OCI-LY7 (cell line): ENCODE results near the gene CDC42EP1. TPM values are rescaled to one million over a fixed set of nuclear protein-coding genes. Genes with fewer than 3 reads are reported as not detected.
"Not testable (repeated sequence)": the region's sequence is repeated elsewhere in the genome, so short reads cannot be mapped to it uniquely, and the experiment has no call there.

Experiments used
- BruUV-seq: library from RNA; stranded (reverse); fragments of 400-500 nt; replicated peaks from 2 replicates; lab custom pipeline; 2021; lab: Mats Ljungman, UMichigan
- CTCF ChIA-PET: fragments of 300-600 bp; sonication (Branson Sonifier 250); formaldehyde crosslinking; loops from one replicate; lab custom pipeline; 2022; ENCODE audit warnings: antibody characterized with exemption; ENCODE audit not compliant: unreplicated experiment; lab: Charles Lee
- POLR2A ChIA-PET: fragments of 300-600 bp; sonication (Branson Sonifier 250); formaldehyde crosslinking; loops from one replicate; lab custom pipeline; 2022; ENCODE audit warnings: antibody characterized with exemption; lab: Charles Lee
- DNase-seq: peaks from one replicate; pipeline ENCODE4 v3.0.0-alpha.2; 2015; ENCODE audit warnings: low spot score
- H2AFZ ChIP-seq: fragments of 200-600 bp; sonication (generic), shearing (Covaris generic); 2 replicates; pipeline ENCODE4 v1.6.1; 2014; ENCODE audit warnings: mild to moderate bottlenecking, antibody characterized with exemption, low read length, moderate library complexity
- H3K27ac ChIP-seq: fragments of 200-600 bp; sonication (generic); 2 replicates; pipeline ENCODE4 v1.5.1; 2014; ENCODE audit warnings: mixed run types, low read depth, mild to moderate bottlenecking, moderate library complexity, low read length, inconsistent platforms; ENCODE audit not compliant: poor library complexity, severe bottlenecking
- H3K36me3 ChIP-seq: fragments of 200-600 bp; sonication (generic); 2 replicates; pipeline ENCODE4 v1.6.1; 2014; ENCODE audit warnings: mild to moderate bottlenecking, antibody characterized with exemption, low read length, moderate library complexity, mixed read lengths; ENCODE audit not compliant: insufficient read depth
- H3K4me1 ChIP-seq: fragments of 200-600 bp; sonication (generic); 2 replicates; pipeline ENCODE4 v1.5.1; 2014; ENCODE audit warnings: mild to moderate bottlenecking, low read length; ENCODE audit not compliant: insufficient read depth, poor library complexity, severe bottlenecking
- H3K4me2 ChIP-seq: fragments of 200-600 bp; sonication (generic); 2 replicates; pipeline ENCODE4 v1.6.1; 2014; ENCODE audit warnings: mild to moderate bottlenecking, low read length
- H3K4me3 ChIP-seq: fragments of 200-600 bp; sonication (generic); 2 replicates; pipeline ENCODE4 v1.5.1; 2014; ENCODE audit warnings: mild to moderate bottlenecking, low read depth, low read length; ENCODE audit not compliant: poor library complexity, severe bottlenecking
- H3K79me2 ChIP-seq: fragments of 200-600 bp; sonication (generic); 2 replicates; pipeline ENCODE4 v1.6.1; 2016; ENCODE audit warnings: low read depth, mild to moderate bottlenecking, low read length, moderate library complexity, mixed read lengths; ENCODE audit not compliant: insufficient read depth
- H3K9me2 ChIP-seq: fragments of 200-600 bp; sonication (generic); 2 replicates; pipeline ENCODE4 v1.6.1; 2016; ENCODE audit warnings: mild to moderate bottlenecking, low read length, mixed read lengths; ENCODE audit not compliant: insufficient read depth
- H3K9me3 ChIP-seq: fragments of 200-600 bp; sonication (generic); 2 replicates; pipeline ENCODE4 v1.6.1; 2014; ENCODE audit warnings: mild to moderate bottlenecking, mixed run types, low read length, mixed read lengths
- H4K20me1 ChIP-seq: fragments of 200-600 bp; sonication (generic); 2 replicates; pipeline ENCODE4 v1.6.1; 2014; ENCODE audit warnings: mild to moderate bottlenecking, antibody characterized with exemption, low read length, moderate library complexity, mixed read lengths; ENCODE audit not compliant: insufficient read depth
- CTCF ChIP-seq: fragments of 200-600 bp; sonication (generic); conservative IDR thresholded peaks from 2 replicates; pipeline ENCODE4 v1.5.1; 2014; ENCODE audit warnings: mild to moderate bottlenecking, antibody characterized with exemption, low read length, moderate library complexity, mixed read lengths
- EZH2phosphoT487 ChIP-seq: fragments of 200-600 bp; sonication (generic); IDR thresholded peaks from 2 replicates; pipeline ENCODE4 v1.6.1; 2018; ENCODE audit warnings: low read depth, borderline replicate concordance, mild to moderate bottlenecking, mixed run types, antibody characterized with exemption, low read length, moderate library complexity, mixed read lengths
- intact Hi-C: fragments of 100-400 bp; cut with micrococcal nuclease; formaldehyde crosslinking; loops from one replicate; pipeline ENCODE4 v1.10.0; 2022; ENCODE audit not compliant: unreplicated experiment
- total RNA-seq, 2 experiments: library from RNA; depleted of rRNA in 1 of 2; stranded (reverse); fragments of >200 nt in 1 of 2; shearing (Covaris generic) in 1 of 2; gene quantifications; 2 replicates each; pipeline ENCODE4 v1.2.3, GENCODE V29; 2014 to 2022

Gene CDC42EP1
- total RNA-seq, 2 experiments from 2014 or later, result not detected

DNA sequence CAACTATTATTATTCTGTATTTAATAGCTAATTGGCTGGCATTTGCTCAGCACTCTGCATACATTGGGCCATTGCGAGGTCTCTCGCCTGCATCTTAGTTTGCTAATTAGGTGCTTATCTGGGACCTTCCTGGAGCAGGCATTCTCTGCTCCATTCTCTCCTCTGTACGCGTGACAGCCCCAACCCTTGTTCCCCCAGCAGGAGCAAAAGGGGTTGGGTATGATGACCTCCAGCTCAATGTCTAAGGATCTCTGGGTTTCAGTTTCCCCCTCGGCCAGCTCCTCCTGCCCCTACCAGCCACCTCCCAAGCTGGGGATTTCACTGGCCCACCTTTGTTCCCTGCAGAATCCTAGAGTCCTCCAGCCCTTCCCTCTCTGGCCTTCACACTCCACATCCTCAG lies 29.4 kb downstream of the CDC42EP1 start:
- no peaks in the 10 kb centered on the region for H4K20me1 ChIP-seq
- ChIA-PET CTCF (no interaction called here), POLR2A (no interaction called here)
- no peaks in the 10 kb centered on the region for H3K36me3 ChIP-seq
- H3K4me2 ChIP-seq, result no peak overlapping the region
- H3K4me3 ChIP-seq, result no peak overlapping the region
- intact Hi-C loops, result no loop called here
- no TSS peak for BruUV-seq
- no peaks in the 10 kb centered on the region for H3K9me2 ChIP-seq
- H3K4me1 ChIP-seq, result no peaks in the 10 kb centered on the region
- no peak overlapping the region for H3K27ac ChIP-seq
- H3K9me3 ChIP-seq, result no peaks in the 10 kb centered on the region
- TF ChIP-seq EZH2phosphoT487 (no peak), CTCF (no peak)
- no peak overlapping the region for H2AFZ ChIP-seq
- no peaks in the 10 kb centered on the region for H3K79me2 ChIP-seq
- DNase-seq, result no peak

DNA sequence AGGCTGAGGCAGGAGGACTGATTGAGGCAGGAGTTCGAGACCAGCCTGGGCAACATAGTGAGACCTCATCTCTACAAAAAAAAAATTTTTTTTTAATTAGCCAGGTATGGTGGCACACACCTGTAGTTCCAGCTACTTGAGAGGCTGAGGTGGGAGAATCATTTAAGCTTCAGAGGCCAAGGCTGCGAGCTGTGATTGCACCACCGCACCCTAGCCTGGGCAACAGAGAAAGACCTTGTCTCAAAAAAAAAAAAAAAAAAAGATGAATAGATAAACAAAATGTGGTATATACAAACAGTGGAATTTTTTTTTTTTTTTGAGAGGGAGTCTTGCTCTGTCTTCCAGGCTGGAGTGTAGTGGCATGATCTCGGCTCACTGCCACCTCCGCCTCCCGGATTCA lies 30.8 kb downstream of the CDC42EP1 start:
- ChIA-PET POLR2A (interaction anchor here (0.7 to 1.7 kb wide), 3 partner anchors 11 to 51 kb away, joined by 5 to 7 read pairs (median 7); partner anchors contain the start of gene LGALS2), CTCF (interaction anchor here (0.6 to 1.3 kb wide), 2 partner anchors 11 to 1164 kb away, joined by 4 to 5 read pairs; partner anchors contain the start of gene LGALS2)
- H3K27ac ChIP-seq, H3K36me3 ChIP-seq, H4K20me1 ChIP-seq, H3K4me1 ChIP-seq, intact Hi-C loops, H3K9me3 ChIP-seq, H3K79me2 ChIP-seq, BruUV-seq, H3K9me2 ChIP-seq, DNase-seq, H3K4me2 ChIP-seq, H3K4me3 ChIP-seq, H2AFZ ChIP-seq: not testable (repeated sequence)

GRCh38 chr22:37591823-37592404 lies 31.6 kb downstream of the CDC42EP1 start:
- Histone ChIP-seq H3K4me3 (peak overlapping the region; percentile 64), H4K20me1 (no peaks in the 10 kb centered on the region), H3K4me2 (peak overlapping the region; percentile 62), H2AFZ (peak overlapping the region; percentile 67), H3K79me2 (no peaks in the 10 kb centered on the region), H3K27ac (peak overlapping the region; percentile 2), H3K4me1 (no peaks in the 10 kb centered on the region), H3K9me3 (no peaks in the 10 kb centered on the region), H3K36me3 (no peaks in the 10 kb centered on the region), H3K9me2 (no peaks in the 10 kb centered on the region)
- no peak for TF ChIP-seq CTCF
- CTCF ChIA-PET, result interaction anchor here (0.8 to 1.7 kb wide), 10 partner anchors 10 to 52 kb away, joined by 3 to 21 read pairs (median 4); partner anchors contain the start of genes GGA1 and LGALS2
- POLR2A ChIA-PET, result interaction anchor here (0.6 to 1.7 kb wide), 9 partner anchors 9 to 52 kb away, joined by 3 to 12 read pairs (median 4); partner anchors contain the start of genes GGA1 and LGALS2
- DNase-seq, result no peak
- intact Hi-C loops, result loop anchor here (1.0 kb wide), 1 partner anchor 54 kb away; no protein-coding TSS in a partner anchor
- BruUV-seq, result TSS peak; percentile 95
